OCI-LY1 (cell line): Measurements from ENCODE around the gene TXNL4A.

Experiments
- EZH2 ChIP-seq: fragments of 200-600 bp; sonication (generic), shearing (Covaris generic); IDR thresholded peaks from 2 replicates; pipeline ENCODE4 v1.8.0; 2017; ENCODE audit warnings: borderline replicate concordance, mixed run types, mild to moderate bottlenecking, antibody characterized with exemption, low read length, moderate library complexity, mixed read lengths
- TF ChIP-seq, protein P1 (sequence below): fragments of 200-600 bp; sonication (generic), shearing (Covaris generic); IDR thresholded peaks from 2 replicates; pipeline ENCODE4 v1.5.1; 2017; ENCODE audit warnings: mild to moderate bottlenecking, antibody characterized with exemption, low read length, moderate library complexity, mixed read lengths

DNA sequence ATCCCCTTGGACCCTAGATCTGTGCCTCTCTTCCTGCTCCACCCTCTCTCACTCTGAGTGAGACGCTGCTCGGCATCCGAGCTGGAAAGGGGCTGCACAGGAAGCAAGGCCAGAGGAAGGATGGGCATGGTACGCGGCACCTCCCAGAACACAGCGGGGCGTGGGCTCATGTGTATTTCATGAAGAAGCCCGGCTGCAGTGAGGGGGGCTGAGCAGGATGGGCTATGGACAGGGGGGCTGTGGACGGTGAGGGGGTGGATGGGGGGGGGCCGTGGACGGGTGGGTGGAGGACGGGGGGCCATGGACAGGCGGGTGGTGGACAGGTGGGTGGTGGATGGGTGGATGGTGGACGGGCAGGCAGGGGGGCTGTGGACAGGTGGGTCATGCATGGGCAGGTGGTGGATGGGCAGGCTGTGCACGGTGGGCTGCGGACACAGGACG, 65.4 kb downstream of the TXNL4A start:
- TF ChIP-seq, protein P1, sequence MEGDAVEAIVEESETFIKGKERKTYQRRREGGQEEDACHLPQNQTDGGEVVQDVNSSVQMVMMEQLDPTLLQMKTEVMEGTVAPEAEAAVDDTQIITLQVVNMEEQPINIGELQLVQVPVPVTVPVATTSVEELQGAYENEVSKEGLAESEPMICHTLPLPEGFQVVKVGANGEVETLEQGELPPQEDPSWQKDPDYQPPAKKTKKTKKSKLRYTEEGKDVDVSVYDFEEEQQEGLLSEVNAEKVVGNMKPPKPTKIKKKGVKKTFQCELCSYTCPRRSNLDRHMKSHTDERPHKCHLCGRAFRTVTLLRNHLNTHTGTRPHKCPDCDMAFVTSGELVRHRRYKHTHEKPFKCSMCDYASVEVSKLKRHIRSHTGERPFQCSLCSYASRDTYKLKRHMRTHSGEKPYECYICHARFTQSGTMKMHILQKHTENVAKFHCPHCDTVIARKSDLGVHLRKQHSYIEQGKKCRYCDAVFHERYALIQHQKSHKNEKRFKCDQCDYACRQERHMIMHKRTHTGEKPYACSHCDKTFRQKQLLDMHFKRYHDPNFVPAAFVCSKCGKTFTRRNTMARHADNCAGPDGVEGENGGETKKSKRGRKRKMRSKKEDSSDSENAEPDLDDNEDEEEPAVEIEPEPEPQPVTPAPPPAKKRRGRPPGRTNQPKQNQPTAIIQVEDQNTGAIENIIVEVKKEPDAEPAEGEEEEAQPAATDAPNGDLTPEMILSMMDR, result no peak
- TF ChIP-seq EZH2, result no peak
